ENCODE data around the gene SPOCK1.
A peak's percentile ranks its signal among the peaks of the same experiment; 100 is the strongest.

The SPOCK1 gene

GRCh38 chr5:137090721-137091120, 408.4 kb downstream of the SPOCK1 start:
- DNase-seq = no peak

- no peak for DNase-seq
Measured at GRCh38 chr5:137090151-137090550, 409.0 kb downstream of the SPOCK1 start.

- DNase-seq = no peak
Measured at GRCh38 chr5:137088175-137088574, 411.0 kb downstream of the SPOCK1 start.

DNA sequence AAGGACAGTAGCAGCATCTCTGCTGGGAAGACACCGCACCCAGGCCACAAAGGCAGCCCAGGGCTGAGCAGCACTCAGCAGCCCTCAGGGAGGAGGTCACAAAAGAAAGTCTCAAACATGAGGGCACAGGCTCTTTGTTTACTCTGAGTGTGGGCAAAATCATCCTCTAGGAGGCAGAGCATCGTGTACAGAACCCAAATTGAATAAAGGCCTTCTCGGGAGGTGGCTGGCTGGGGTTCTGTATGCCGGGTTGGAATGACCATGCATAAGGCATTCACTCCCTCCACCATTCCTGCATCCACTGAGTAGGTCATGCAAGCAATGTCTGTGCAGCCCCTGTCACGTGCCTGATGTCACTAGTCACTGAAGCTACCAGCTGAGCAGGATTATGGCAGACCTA, 412.8 kb downstream of the SPOCK1 start:
- DNase-seq = no peak

DNA sequence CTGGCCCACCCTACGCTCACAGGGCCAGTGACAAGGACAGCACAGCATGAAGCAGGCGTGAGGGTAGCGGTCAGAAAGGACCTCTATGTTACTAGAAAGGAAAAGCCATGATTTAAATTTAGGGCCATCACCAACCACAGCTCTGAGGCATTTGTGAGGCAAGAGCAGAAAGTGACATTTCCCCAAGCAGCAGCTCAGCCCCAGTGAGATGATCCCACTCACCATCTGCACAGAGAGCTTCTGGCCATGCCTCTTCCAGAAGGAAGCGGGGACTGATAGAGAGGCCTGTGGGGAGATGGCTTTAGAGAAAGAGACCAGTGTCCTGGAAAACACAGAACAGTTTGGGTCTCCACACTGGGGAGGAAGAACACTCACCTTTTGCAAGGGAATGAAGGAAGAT, 413.9 kb downstream of the SPOCK1 start:
- DNase-seq = no peak

GRCh38 chr5:137084016-137084415, 415.1 kb downstream of the SPOCK1 start:
- no peak for DNase-seq

GRCh38 chr5:137082951-137083350, 416.2 kb downstream of the SPOCK1 start:
- DNase-seq = no peak

- no peak for DNase-seq
Measured at GRCh38 chr5:137078171-137078665, 420.9 kb downstream of the SPOCK1 start.

- DNase-seq = no peak
Measured at GRCh38 chr5:137075163-137075970, 423.8 kb downstream of the SPOCK1 start.

DNA sequence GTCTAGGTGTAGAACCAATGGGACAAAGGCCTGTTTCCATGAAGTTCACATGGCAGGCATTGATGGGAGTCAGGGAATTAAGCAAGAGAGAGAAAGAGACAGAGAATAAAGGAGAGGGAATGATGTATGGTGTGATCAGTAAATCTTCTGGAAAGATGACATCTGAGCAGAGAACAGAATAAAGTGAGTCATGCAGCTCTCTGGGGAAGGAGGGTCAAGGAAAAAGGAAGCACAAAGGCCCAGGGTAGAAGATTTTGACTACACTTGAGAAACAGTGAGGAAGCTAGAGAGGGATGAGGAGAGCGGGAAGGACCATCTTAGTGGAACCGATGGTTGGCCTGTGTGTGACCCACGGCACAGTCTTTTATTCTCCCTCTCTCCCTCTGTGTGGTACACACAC, 425.9 kb downstream of the SPOCK1 start:
- no peak for DNase-seq

DNA sequence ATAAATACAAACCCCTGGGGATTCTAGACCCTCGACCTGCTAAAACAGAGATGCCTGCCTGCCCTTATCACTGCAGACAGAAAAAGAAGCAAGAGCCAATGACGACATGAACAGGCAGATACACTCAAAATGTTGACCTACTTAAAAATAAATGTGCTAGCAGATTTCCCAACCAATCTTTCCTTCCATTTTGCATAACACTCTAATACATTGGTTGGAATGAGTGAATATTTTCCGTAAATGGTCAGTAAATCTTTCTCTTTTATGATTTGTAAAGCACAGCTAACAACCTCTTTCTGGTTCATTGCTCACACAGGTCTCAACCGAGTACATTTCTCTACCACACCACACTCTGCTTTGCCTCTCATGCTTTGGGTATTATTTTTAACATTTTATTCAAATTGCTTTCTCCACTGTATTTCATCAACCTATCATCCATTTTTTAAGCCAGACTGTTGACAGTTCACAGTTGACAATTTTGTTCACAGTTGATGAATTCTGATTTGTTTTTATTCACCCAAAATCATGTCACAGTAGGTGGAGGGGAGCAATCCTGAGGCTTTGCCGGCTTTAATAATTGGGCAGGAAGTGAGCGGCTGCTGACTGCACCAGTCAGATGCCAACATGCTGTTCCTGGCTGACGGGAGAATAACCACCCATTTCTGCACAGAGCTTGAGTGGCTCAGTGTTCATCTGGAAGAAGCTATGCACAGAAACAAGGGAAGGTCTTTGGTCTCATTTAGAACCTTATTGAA, 426.6 kb downstream of the SPOCK1 start:
- no peak for DNase-seq

DNA sequence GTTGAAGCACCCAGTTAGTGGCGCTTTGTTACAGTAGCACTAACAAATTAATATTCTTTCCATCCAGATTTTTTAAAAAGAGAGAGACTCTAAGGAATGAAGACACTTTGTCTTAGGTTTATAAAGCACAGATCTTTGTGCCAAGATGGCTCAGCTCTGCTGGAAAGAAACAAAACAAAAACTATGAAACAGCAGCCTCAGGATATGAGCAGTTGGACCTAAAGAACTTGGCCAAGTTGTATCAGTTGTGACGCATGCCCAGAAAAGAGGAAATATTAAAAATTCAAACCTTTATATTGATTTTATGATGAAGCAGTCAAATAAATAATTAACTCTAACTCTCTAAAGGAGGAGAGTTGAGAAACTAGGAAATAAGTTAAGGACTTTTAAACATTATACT, 427.2 kb downstream of the SPOCK1 start:
- DNase-seq = no peak

DNA sequence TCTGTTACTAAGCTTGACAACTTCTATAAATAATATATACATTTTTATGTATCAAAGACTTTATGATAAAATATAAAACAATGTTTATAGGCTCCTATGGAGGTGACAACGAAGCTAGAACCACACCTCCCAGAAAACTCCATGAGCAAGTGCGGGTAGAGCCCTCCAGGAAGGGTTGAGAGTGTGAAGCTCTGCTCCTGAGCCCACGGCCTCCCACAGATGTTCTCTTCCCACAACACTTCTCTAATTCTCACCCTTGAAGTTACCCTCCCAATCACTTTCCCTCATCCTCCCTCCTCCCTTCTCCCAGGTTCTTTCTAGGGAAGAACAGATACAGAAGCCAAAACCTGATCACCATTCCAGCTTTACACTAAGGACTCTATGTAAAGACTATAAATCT, 427.6 kb downstream of the SPOCK1 start:
- DNase-seq = no peak

- DNase-seq = no peak
Measured at GRCh38 chr5:137070521-137070920, 428.6 kb downstream of the SPOCK1 start.

- DNase-seq = no peak
Measured at GRCh38 chr5:137069358-137069757, 429.8 kb downstream of the SPOCK1 start.

GRCh38 chr5:137061382-137061781, 437.7 kb downstream of the SPOCK1 start:
- no peak for DNase-seq

GRCh38 chr5:137058089-137058488, 441.0 kb downstream of the SPOCK1 start:
- no peak for DNase-seq

GRCh38 chr5:137056676-137057075, 442.4 kb downstream of the SPOCK1 start:
- no peak for DNase-seq

DNA sequence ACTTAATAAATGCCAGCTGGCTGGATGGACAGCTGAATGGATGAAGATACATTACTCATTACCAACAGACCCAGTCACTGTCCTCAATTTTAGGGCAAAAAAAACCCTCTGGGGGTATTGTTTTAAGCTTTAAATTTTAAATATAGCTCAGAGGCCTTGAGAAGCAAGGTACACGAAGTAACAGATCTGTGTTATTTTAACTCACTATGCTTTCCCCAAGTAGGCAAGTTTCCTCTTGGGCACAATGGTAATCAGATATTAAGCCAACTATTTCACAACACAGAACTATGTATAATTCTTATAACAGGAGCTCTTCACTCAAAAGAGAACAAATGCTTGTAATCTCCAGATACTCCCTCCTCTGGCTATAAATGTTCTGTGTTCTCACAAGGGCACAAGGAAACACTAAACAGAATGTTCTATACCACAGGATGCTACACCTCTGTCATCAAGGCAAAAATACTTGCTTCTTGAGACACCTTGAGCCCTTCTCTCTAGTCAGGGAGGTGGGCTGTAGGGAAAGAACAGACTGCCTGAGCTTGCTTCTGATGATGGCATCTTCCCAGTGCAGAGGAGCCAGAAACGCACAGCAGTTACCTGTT, 443.8 kb downstream of the SPOCK1 start:
- no peak for DNase-seq

DNA sequence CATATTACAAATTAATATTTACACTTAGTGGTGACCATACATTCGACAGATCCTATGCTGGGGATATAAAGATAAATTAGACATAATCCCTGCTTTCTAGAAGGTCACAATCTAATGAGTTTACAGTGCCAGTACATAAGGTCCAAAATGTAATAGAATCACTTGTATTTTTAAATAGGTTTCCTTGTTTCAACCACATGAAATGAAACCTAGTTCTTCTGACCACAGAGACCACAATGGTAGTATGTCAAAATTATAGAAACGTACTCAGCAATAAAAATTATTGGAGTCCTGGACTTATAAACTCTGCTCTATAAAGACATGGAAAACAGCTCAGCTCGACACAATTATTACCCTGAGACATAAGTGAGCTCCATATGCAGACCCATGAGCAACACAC, 444.3 kb downstream of the SPOCK1 start:
- DNase-seq = no peak

DNA sequence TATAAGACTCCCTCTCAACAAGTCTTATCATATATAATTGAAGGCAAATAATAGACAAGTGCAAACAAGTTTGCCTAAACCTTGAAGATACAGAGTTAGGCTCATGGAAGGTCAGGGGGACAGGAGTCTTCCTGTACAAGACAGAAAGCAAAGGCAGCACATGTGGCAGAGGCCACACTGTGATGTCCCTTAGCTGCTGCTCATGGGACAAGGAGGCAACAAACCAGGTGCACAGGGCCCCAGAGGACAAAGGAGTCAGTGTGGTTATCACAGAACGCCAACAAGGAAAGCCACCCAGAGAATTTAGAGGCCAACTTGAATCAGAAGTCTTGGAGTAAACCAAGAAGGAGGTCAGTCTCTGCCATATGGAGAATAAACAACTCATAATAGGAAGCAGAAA, 444.8 kb downstream of the SPOCK1 start:
- no peak for DNase-seq

DNA sequence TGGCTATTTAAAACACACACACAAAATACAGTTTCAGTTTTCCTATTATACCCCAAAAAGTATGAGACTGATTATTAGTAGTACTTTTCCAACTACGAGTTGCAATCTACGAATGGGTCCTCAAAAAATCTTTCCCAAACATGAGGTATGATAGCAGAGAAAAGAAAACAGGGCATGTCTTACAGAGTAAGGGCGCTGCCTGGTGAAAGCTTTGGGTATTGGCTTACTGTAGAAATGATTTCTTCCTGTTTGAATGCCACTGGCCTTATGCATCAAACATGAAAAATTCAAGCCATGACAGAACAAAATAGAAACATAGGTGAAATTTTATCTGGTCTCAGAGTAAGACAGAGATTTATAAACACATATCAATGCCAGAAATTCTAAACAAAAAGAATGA, 448.0 kb downstream of the SPOCK1 start:
- no peak for DNase-seq

- DNase-seq = peak; percentile 21
Measured at GRCh38 chr5:137040641-137041340, 458.3 kb downstream of the SPOCK1 start.
